ENCODE measurements around the gene PDGFB.

Gene PDGFB

GRCh38 chr22:39244496-39245129 is at the start of gene PDGFB:
TSS of gene PDGFB (minus strand) at chr22:39244982. CDS start at chr22:39243963, 1,019 bp downstream.
- DNase-seq: no peak

- DNase-seq: no peak
Observed at GRCh38 chr22:39293766-39294368, 49.1 kb upstream of the PDGFB start.

DNA sequence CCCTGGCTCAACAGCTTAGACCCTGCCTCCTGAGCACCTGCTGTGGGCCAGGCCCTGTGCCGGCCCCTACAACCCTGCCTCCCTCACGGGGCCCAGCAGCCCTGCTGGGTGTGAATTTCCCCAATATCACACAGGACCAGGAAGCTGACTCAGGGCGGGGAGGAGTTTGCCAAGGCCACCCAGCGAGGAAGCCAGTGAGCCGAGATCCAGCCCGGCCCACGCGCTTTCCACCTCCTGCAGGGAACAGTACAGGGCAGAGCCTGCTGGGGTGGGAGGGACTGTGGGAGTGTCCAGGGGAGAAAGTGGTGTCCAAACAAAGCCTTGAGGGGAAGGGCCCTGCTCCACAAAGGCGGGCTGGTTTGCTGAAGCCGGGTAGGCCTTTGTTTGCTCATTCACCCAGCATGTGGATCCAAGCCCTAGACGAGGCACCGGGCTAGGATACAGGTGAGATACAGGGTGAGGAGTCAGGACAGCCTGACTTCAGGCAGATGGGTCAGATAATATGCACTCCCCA is 47.8 kb upstream of the PDGFB start:
- no peak for DNase-seq

GRCh38 chr22:39292031-39292462 is 47.3 kb upstream of the PDGFB start:
- no peak for DNase-seq

DNA sequence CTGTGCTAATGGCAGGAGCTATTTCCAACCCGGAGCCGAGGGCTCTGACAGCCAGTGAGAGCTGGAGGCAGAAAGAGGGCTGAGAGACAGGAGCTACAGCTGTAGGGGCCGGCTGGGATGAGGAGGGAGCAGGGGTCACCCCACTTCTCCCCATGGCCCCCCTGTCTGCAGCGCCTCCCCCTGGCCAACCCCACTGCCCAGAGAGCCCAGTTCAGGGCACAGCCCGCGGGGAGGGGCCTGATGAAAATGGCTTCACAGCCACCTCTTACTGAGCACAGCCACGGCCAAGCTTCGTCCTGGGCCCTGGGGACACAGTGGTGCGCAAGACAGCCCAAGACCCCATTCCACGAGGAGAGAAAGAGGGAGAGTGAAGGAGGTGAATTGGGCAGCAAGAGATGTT is 46.7 kb upstream of the PDGFB start:
- no peak for DNase-seq

DNA sequence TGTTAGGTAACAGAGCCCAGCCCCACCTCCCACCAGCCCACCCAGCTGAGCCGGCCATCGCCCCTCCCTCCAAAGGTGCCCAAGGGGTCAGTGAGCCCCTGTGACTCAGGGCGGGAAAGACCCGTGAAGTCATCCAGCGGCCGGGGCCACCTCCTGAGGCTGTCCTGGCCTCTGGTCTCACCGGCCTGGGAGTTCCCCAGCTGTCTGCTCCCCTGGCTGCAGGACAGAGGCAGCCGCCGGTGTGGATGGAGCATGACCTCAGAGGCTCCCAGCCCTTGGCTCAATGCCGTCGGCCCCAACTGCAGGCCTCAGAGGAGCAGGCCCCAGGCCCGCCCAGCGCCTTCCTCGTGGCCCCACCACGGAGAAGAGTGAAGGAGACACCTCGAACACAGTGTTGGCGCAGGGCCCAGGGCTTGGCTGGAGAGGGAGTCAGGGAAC is 46.0 kb upstream of the PDGFB start:
- no peak for DNase-seq

GRCh38 chr22:39289975-39290720 is 45.4 kb upstream of the PDGFB start:
- DNase-seq: no peak

DNA sequence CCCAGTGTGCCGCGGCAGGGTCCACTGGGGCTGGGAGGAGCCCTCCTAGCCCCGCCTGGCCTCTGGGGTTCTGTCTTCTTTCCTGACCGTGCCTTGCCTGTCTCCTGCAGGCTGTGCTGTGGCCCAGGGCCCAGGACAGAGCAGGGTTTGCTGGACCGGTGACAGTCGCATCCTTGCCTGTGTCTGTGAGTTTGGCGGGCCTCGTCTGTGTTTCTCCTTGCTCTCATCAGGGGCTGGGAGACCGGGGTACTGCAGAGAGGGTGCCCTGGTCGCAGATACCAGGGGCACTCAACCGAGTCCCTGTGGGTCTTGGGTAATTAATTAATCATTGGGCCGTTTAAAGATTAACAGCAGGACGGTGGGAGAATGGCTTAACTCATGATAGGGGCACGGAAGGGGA is 44.8 kb upstream of the PDGFB start:
- no peak for DNase-seq

- DNase-seq: no peak
Observed at GRCh38 chr22:39288135-39288898, 43.5 kb upstream of the PDGFB start.

DNA sequence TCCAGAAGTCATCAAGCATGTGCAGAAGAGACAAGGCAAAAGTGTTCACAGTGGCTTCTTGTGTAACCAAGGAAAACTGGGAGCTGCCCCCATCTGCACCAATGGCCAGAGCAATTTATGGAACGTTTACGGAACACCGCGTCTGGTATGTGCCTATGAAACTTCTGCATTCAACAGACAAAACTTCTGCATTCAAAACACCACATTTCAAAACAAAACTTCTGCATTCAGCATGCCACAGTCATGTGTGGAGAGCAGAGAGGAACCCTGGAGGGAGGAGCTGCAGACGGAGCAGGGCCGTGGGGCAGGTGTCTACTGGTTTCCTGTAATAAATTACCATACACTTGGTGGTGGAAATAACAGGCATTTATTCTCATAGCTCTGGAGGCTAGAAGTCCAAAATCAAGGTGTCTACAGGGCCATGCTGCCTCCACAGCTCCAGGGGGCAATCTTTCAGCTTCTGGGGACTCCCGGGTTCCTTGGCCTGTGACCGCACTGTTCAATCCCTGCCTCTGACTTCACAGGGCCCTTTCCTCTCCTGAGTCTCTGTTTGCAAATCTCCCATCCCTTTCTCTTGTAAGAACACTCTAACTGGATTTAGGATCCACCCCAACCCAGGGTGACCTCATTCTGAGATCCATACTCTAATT is 42.4 kb upstream of the PDGFB start:
- no peak for DNase-seq

GRCh38 chr22:39284983-39285382 is 40.2 kb upstream of the PDGFB start:
- DNase-seq: no peak

GRCh38 chr22:39284142-39284980 is 39.6 kb upstream of the PDGFB start:
- no peak for DNase-seq

- DNase-seq: no peak
Observed at GRCh38 chr22:39283322-39284141, 38.8 kb upstream of the PDGFB start.

DNA sequence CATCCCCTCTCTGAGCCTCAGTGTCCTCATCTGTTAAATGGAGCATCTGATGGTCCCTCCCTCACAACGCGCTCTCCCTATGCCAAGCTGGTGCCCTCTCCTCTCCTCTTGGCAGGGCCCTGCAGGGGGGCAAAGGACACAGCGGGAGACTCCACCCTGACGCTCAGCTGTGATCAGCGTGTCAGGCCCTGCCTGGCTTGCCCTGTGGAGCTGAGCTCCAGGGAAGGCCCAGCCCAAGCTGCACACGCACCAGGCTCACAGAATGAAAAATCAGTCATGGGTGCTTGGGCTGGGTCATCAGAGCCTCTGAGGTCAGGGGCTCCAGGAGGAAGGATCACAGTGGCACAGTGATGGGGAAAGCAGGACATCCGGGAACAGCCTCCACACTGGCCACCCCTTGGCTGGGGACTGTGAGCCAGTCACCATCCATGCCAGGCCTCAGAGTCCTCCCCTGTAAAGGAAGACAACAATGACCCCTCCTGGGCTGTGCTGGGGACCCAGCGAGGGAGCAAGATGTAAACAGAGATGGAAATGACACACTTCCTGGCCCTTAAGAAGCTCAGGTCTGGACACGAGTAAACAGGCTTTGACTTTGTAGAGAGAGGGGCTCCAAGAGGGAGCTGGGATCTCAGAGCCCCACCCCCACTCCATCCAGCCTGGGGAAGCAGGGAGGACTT is 38.0 kb upstream of the PDGFB start:
- no peak for DNase-seq

DNA sequence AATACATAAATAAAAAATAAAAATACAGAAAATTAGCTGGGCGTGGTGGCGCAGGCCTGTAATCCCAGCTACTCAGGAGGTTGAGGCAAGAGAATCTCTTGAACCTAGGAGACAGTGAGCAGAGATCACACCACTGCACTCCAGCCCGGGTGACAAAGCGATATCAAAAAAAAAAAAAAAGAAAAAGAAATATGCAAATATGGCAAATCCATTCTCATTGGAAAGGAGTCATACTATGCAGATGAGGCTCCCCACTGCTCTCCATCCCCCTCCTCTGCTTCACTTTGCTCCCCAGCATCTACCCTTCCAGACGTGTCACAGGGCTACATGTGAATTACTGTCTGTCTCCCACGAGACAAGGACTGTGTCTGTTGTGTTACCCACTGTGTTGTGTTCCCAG is 36.3 kb upstream of the PDGFB start:
- no peak for DNase-seq

DNA sequence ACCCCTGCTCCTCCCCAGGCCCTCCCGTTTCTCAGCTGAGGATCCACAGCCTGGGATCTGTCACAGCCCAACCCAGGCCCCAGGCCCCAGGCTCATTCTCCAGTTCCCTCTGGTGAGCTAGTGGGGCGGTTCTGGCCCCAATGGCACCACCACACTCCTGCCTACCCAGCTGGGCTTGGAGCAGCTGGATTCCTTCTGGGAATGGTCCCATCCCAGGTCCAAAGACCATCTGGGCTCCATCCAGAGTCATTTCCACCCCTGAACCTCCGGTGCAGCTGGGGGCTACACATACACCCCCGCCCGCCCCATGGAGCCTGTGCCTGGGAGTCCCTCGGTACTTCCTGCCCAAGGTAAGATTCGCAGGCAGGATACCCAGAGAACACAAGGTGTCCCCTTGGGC is 35.5 kb upstream of the PDGFB start:
- DNase-seq: no peak

DNA sequence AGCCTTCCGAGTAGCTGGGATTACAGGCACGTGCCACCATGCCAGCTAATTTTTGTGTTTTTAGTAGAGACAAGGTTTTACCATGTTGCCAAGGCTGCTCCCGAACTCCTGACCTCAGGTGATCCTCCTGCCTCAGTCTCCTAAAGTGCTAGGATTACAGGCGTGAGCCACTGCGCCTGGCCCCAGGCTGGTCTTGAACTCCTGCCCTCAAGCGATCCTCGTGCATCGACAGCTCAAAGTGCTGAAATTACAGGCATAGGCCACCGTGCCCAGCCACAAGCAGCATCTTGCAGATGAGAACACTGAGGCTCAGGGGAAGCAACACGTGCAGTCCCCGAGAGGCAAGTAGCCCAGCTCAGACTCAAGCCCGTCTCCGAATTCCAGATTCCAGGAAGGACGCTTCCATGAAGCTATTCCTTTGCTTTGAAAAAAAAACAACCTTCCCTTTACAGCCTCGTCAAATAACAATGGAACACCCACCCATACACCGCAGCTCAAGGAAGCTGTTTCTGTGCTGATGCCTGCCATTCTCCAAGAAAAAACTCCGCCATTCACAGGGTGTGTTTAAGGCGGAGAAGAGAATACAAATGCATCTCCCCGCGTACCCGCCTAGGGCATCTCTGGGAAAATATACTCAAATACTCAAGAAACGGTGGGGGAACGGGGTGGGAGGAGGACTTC is 34.5 kb upstream of the PDGFB start:
- DNase-seq: no peak

DNA sequence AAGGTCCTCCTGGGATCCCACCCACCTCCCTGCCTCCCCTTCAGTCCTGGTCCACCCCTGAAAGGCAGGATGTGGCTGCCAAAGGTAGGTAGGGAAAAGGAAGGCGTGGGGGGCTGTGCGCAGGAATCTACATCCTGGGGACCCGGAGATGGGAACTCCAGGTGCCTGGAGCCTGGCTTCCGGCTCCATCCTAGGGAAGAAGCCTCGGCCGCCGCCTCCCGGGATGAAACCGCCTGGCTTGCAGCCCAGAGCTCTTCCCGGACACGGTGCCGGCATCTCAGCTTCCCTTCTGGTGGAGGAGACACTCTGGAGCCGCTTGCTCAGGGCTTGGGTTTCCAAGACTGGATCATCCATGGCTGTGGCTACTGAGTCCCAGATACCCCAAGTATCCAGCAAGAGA is 33.3 kb upstream of the PDGFB start:
- no peak for DNase-seq

- no peak for DNase-seq
Observed at GRCh38 chr22:39277142-39277607, 32.4 kb upstream of the PDGFB start.
